OCI-LY7 (cell line): ENCODE measurements around the gene DLG5. TPM values are rescaled to one million over a fixed set of nuclear protein-coding genes. Genes with fewer than 3 reads are reported as not detected.

Source experiments
- BruUV-seq: library from RNA; stranded (reverse); fragments of 400-500 nt; replicated peaks from 2 replicates; lab custom pipeline; 2021; lab: Mats Ljungman, UMichigan
- CTCF ChIA-PET: fragments of 300-600 bp; sonication (Branson Sonifier 250); formaldehyde crosslinking; loops from one replicate; lab custom pipeline; 2022; ENCODE audit warnings: antibody characterized with exemption; ENCODE audit not compliant: unreplicated experiment; lab: Charles Lee
- POLR2A ChIA-PET: fragments of 300-600 bp; sonication (Branson Sonifier 250); formaldehyde crosslinking; loops from one replicate; lab custom pipeline; 2022; ENCODE audit warnings: antibody characterized with exemption; lab: Charles Lee
- DNase-seq: peaks from one replicate; pipeline ENCODE4 v3.0.0-alpha.2; 2015; ENCODE audit warnings: low spot score
- H2AFZ ChIP-seq: fragments of 200-600 bp; sonication (generic), shearing (Covaris generic); 2 replicates; pipeline ENCODE4 v1.6.1; 2014; ENCODE audit warnings: mild to moderate bottlenecking, antibody characterized with exemption, low read length, moderate library complexity
- H3K27ac ChIP-seq: fragments of 200-600 bp; sonication (generic); 2 replicates; pipeline ENCODE4 v1.5.1; 2014; ENCODE audit warnings: mixed run types, low read depth, mild to moderate bottlenecking, moderate library complexity, low read length, inconsistent platforms; ENCODE audit not compliant: poor library complexity, severe bottlenecking
- H3K36me3 ChIP-seq: fragments of 200-600 bp; sonication (generic); 2 replicates; pipeline ENCODE4 v1.6.1; 2014; ENCODE audit warnings: mild to moderate bottlenecking, antibody characterized with exemption, low read length, moderate library complexity, mixed read lengths; ENCODE audit not compliant: insufficient read depth
- H3K4me1 ChIP-seq: fragments of 200-600 bp; sonication (generic); 2 replicates; pipeline ENCODE4 v1.5.1; 2014; ENCODE audit warnings: mild to moderate bottlenecking, low read length; ENCODE audit not compliant: insufficient read depth, poor library complexity, severe bottlenecking
- H3K4me2 ChIP-seq: fragments of 200-600 bp; sonication (generic); 2 replicates; pipeline ENCODE4 v1.6.1; 2014; ENCODE audit warnings: mild to moderate bottlenecking, low read length
- H3K4me3 ChIP-seq: fragments of 200-600 bp; sonication (generic); 2 replicates; pipeline ENCODE4 v1.5.1; 2014; ENCODE audit warnings: mild to moderate bottlenecking, low read depth, low read length; ENCODE audit not compliant: poor library complexity, severe bottlenecking
- H3K79me2 ChIP-seq: fragments of 200-600 bp; sonication (generic); 2 replicates; pipeline ENCODE4 v1.6.1; 2016; ENCODE audit warnings: low read depth, mild to moderate bottlenecking, low read length, moderate library complexity, mixed read lengths; ENCODE audit not compliant: insufficient read depth
- H3K9me2 ChIP-seq: fragments of 200-600 bp; sonication (generic); 2 replicates; pipeline ENCODE4 v1.6.1; 2016; ENCODE audit warnings: mild to moderate bottlenecking, low read length, mixed read lengths; ENCODE audit not compliant: insufficient read depth
- H3K9me3 ChIP-seq: fragments of 200-600 bp; sonication (generic); 2 replicates; pipeline ENCODE4 v1.6.1; 2014; ENCODE audit warnings: mild to moderate bottlenecking, mixed run types, low read length, mixed read lengths
- H4K20me1 ChIP-seq: fragments of 200-600 bp; sonication (generic); 2 replicates; pipeline ENCODE4 v1.6.1; 2014; ENCODE audit warnings: mild to moderate bottlenecking, antibody characterized with exemption, low read length, moderate library complexity, mixed read lengths; ENCODE audit not compliant: insufficient read depth
- CTCF ChIP-seq: fragments of 200-600 bp; sonication (generic); conservative IDR thresholded peaks from 2 replicates; pipeline ENCODE4 v1.5.1; 2014; ENCODE audit warnings: mild to moderate bottlenecking, antibody characterized with exemption, low read length, moderate library complexity, mixed read lengths
- EZH2phosphoT487 ChIP-seq: fragments of 200-600 bp; sonication (generic); IDR thresholded peaks from 2 replicates; pipeline ENCODE4 v1.6.1; 2018; ENCODE audit warnings: low read depth, borderline replicate concordance, mild to moderate bottlenecking, mixed run types, antibody characterized with exemption, low read length, moderate library complexity, mixed read lengths
- intact Hi-C: fragments of 100-400 bp; cut with micrococcal nuclease; formaldehyde crosslinking; loops from one replicate; pipeline ENCODE4 v1.10.0; 2022; ENCODE audit not compliant: unreplicated experiment
- small RNA-seq: library from RNA; depleted of rRNA; stranded (forward); fragments of <200 nt; gene quantifications from one replicate; pipeline ENCODE3, GENCODE V24; 2014
- total RNA-seq, 2 experiments: library from RNA; depleted of rRNA in 1 of 2; stranded (reverse); fragments of >200 nt in 1 of 2; shearing (Covaris generic) in 1 of 2; gene quantifications; 2 replicates each; pipeline ENCODE4 v1.2.3, GENCODE V29; 2014 to 2022

The DLG5 gene
- total RNA-seq, 2 experiments from 2014 or later = 0.27 TPM; not detected in 1

- intact Hi-C loops = no loop called here
- no peak for DNase-seq
- Histone ChIP-seq H3K9me2 (no peaks in the 10 kb centered on the region), H3K27ac (no peak overlapping the region), H3K9me3 (no peaks in the 10 kb centered on the region), H3K79me2 (no peaks in the 10 kb centered on the region), H3K36me3 (no peaks in the 10 kb centered on the region), H3K4me3 (no peak overlapping the region), H2AFZ (no peak overlapping the region), H3K4me1 (no peaks in the 10 kb centered on the region), H4K20me1 (no peaks in the 10 kb centered on the region), H3K4me2 (no peak overlapping the region)
- ChIA-PET POLR2A (interaction anchor here (0.7 kb wide), 1 partner anchor 13 kb away, joined by 3 read pairs; no protein-coding TSS in a partner anchor), CTCF (interaction anchor here (0.5 kb wide), 1 partner anchor 31 kb away, joined by 3 read pairs; no protein-coding TSS in a partner anchor)
- TF ChIP-seq CTCF (no peak), EZH2phosphoT487 (no peak)
- BruUV-seq = no TSS peak
Measured at GRCh38 chr10:77741746-77742145, 184.8 kb downstream of the DLG5 start.

Small RNAs within 50 kb of the gene (small RNA-seq; reads per million reads assigned to genes)
- gene RF00017 = not detected
- gene RN7SL284P = not detected
- 0.31 reads per million for gene RNU6-1266P

Other genes starting within 250 kb of the DLG5 start
- gene POLR3A, start 102.8 kb upstream of the DLG5 start, total RNA-seq (2014; rRNA removed; shearing (Covaris generic)) = 11.6 and 16.3 TPM in 2 replicates
- gene POLR3A, start 102.8 kb upstream of the DLG5 start, total RNA-seq (2022) = 18.1 and 21.5 TPM in 2 replicates
- gene RPS24, start 107.1 kb upstream of the DLG5 start, total RNA-seq (2014; rRNA removed; shearing (Covaris generic)) = 3,395 and 3,631 TPM in 2 replicates
- gene RPS24, start 107.1 kb upstream of the DLG5 start, total RNA-seq (2022) = 2,059 and 2,387 TPM in 2 replicates